NB4 (cell line): ENCODE measurements around the gene DPP10.

Experiments
- CTCF ChIP-seq: IDR thresholded peaks from one replicate; pipeline ENCODE4 v1.5.1; 2012; ENCODE audit warnings: low read depth, low read length
- MYC ChIP-seq: IDR thresholded peaks from 2 replicates; pipeline ENCODE4 v1.6.1; 2011; ENCODE audit warnings: low read depth, low read length

GRCh38 chr2:115763601-115764000, 1321.2 kb downstream of the DPP10 start:
- no peak for TF ChIP-seq CTCF
- TF ChIP-seq MYC, result no peak
